ENCODE measurements around the gene MED25. TPM values are rescaled to one million over a fixed set of nuclear protein-coding genes. Genes with fewer than 3 reads are reported as not detected.

The MED25 gene
- polyA plus RNA-seq, 1 of the 3 experiments (the other 2 are of a cell fraction): 30.2 TPM

DNA sequence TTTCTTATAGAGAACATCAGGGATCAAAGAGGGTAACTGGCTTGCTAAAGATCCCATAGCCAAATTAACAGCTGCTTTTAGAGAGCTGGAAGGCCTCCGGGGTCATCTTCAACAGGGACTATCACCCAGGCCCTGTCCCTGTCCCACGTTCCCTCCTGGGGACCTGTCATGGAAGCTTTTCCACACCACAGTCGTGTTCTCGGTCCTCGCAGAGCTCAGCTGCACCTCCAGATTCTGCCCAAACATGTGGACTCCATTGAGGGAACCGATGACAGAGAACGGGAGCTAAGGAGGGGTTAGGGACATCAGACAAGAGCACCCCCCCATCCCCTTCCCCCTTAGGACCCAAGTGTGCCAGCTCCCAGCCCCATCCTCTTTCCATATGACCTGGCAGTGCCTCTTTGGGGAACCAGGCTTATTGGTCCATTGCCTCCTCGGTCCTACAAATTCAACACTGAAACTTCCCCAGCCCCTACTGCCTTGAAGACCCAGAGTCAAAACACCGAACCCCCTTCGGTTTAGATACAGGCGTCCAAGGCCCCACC, 5.6 kb upstream of the MED25 start:
- no peaks in the 10 kb centered on the region for H3K9me3 ChIP-seq
- DNase-seq: no peak
- ChIA-PET POLR2A (interaction anchor here (0.6 to 2.0 kb wide), 6 partner anchors 10 to 100 kb away, joined by 3 to 15 read pairs (median 7); partner anchors contain the start of genes AKT1S1, PTOV1 and TBC1D17), CTCF (interaction anchor here (1.0 to 1.6 kb wide), 3 partner anchors 38 to 135 kb away, joined by 3 to 5 read pairs (median 3); partner anchors contain the start of genes CPT1C and PRMT1)
- peak overlapping the region; percentile 88 for H2AFZ ChIP-seq (ENCODE audit: low read depth)
- H3K36me3 ChIP-seq (replicated peaks in 1 of 2; ENCODE audit: control insufficient read depth in 1 of 2, insufficient read depth in 2 of 2, low read length in 1 of 2): peaks cover 0 to 5% of the 10 kb centered on the region in 2 experiments
- peak overlapping the region; percentile 95 to 96 for H3K27ac ChIP-seq (ENCODE audit: low read depth in 2 of 2, low read length in 1 of 2)
- H3K79me2 ChIP-seq (ENCODE audit: insufficient read depth): no peaks in the 10 kb centered on the region
- H3K4me3 ChIP-seq (ENCODE audit: low read depth in 2 of 2, low read length in 1 of 2): peak overlapping the region; percentile 65 to 76
- TF ChIP-seq, protein P1, sequence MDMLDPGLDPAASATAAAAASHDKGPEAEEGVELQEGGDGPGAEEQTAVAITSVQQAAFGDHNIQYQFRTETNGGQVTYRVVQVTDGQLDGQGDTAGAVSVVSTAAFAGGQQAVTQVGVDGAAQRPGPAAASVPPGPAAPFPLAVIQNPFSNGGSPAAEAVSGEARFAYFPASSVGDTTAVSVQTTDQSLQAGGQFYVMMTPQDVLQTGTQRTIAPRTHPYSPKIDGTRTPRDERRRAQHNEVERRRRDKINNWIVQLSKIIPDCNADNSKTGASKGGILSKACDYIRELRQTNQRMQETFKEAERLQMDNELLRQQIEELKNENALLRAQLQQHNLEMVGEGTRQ (IDR thresholded peaks at IDR 0.05; ENCODE audit: borderline replicate concordance, low read depth, low read length): no peak
- TF ChIP-seq TAF1 (IDR thresholded peaks at IDR 0.05; ENCODE audit: borderline replicate concordance, low read depth, low read length): no peak
- no peak for TF ChIP-seq MAX (IDR thresholded peaks at IDR 0.05; ENCODE audit: low read depth)
- H3K9ac ChIP-seq: peak overlapping the region; percentile 92
- peaks cover 30% of the 10 kb centered on the region for H3F3A ChIP-seq (replicated peaks; ENCODE audit: insufficient read depth)
- H3K4me2 ChIP-seq: peak overlapping the region; percentile 89
- H3K4me1 ChIP-seq (ENCODE audit: control insufficient read depth in 1 of 2, insufficient read depth in 2 of 2, low read depth in 1 of 2, low read length in 1 of 2): peaks cover 12 to 21% of the 10 kb centered on the region in 2 experiments
- no peaks in the 10 kb centered on the region for H3K27me3 ChIP-seq (ENCODE audit: insufficient read depth)
- H4K20me1 ChIP-seq (ENCODE audit: insufficient read depth): peaks cover 4% of the 10 kb centered on the region; the same call in 1 of the 2 replicates
- 56% methylated on average over 11 of the region's 11 CpGs for WGBS (ENCODE audit: low lambda C conversion rate)
- no peaks in the 10 kb centered on the region for H3K9me2 ChIP-seq

- Histone ChIP-seq H3K9me3 (no peaks in the 10 kb centered on the region), H3K9me2 (no peaks in the 10 kb centered on the region), H3K4me3 (ENCODE audit: low read depth in 2 of 2, low read length in 1 of 2) (peak within 1 kb of the TSS; percentile 65 to 76), H3F3A (replicated peaks; ENCODE audit: insufficient read depth) (peaks cover 26% of the 10 kb centered on the region), H3K27me3 (ENCODE audit: insufficient read depth) (no peaks in the 10 kb centered on the region), H2AFZ (ENCODE audit: low read depth) (peak within 1 kb of the TSS; percentile 88), H4K20me1 (ENCODE audit: insufficient read depth) (peaks cover 3% of the 10 kb centered on the region; the same call in 1 of the 2 replicates), H3K79me2 (ENCODE audit: insufficient read depth) (peaks cover 1% of the 10 kb centered on the region), H3K27ac (ENCODE audit: low read depth in 2 of 2, low read length in 1 of 2) (peak within 1 kb of the TSS; percentile 95 to 96), H3K9ac (peak within 1 kb of the TSS; percentile 92), H3K36me3 (replicated peaks in 1 of 2; ENCODE audit: control insufficient read depth in 1 of 2, insufficient read depth in 2 of 2, low read length in 1 of 2) (no peaks in the 10 kb centered on the region), H3K4me2 (peak within 1 kb of the TSS; percentile 89), H3K4me1 (ENCODE audit: control insufficient read depth in 1 of 2, insufficient read depth in 2 of 2, low read depth in 1 of 2, low read length in 1 of 2) (peaks cover 12 to 21% of the 10 kb centered on the region in 2 experiments)
- WGBS (ENCODE audit: low lambda C conversion rate): 2% methylated on average over 30 of the region's 45 CpGs
- ChIA-PET POLR2A (interaction anchor here (0.9 to 2.0 kb wide), 6 partner anchors 11 to 64 kb away, joined by 3 to 15 read pairs (median 7); partner anchors contain the start of genes AKT1S1, PTOV1 and TBC1D17), CTCF (interaction anchor here (0.6 to 1.6 kb wide), 5 partner anchors 37 to 136 kb away, joined by 3 to 6 read pairs (median 3); partner anchors contain the start of genes CPT1C and PRMT1)
- DNase-seq: peak; percentile 91
- TF ChIP-seq CHD2 (IDR thresholded peaks at IDR 0.05; ENCODE audit: low read length, partially characterized antibody) (peak; percentile 48), EP300 (IDR thresholded peaks at IDR 0.05; ENCODE audit: borderline replicate concordance in 1 of 2, low read depth in 1 of 2, low read length in 1 of 2) (no peak), FOXM1 (IDR thresholded peaks at IDR 0.05; ENCODE audit: low read depth) (0 out of 2 replicates have a peak, but pooled peaks have one; percentile 41), MEF2A (IDR thresholded peaks at IDR 0.05; ENCODE audit: borderline replicate concordance, low read depth) (no peak), USF1 (IDR thresholded peaks at IDR 0.05; ENCODE audit: borderline replicate concordance, low read depth) (peak; percentile 17; the same call in 1 of the 2 replicates), FOXJ3 (CRISPR knock-in tag; IDR thresholded peaks at IDR 0.05) (peak; percentile 83), GATA2 (CRISPR knock-in tag; IDR thresholded peaks at IDR 0.05) (peak; percentile 34; the same call in 1 of the 2 replicates), SMC3 (IDR thresholded peaks at IDR 0.05; ENCODE audit: low read depth, low read length) (no peak; the same call in none of the 2 replicates), TEAD4 (IDR thresholded peaks at IDR 0.05; ENCODE audit: borderline replicate concordance, insufficient read depth) (0 out of 2 replicates have a peak, but pooled peaks have one; percentile 30), EZH2phosphoT487 (IDR thresholded peaks at IDR 0.05; ENCODE audit: borderline replicate concordance, low read depth) (no peak), ELF1 (IDR thresholded peaks at IDR 0.05) (peak; percentile 74; the same call in 1 of the 2 replicates), SIN3A (IDR thresholded peaks at IDR 0.05; ENCODE audit: borderline replicate concordance, low read depth, low read length) (peak; percentile 68; the same call in 1 of the 2 replicates), NFIC (IDR thresholded peaks at IDR 0.05; ENCODE audit: borderline replicate concordance) (no peak), YY1 (IDR thresholded peaks at IDR 0.05; ENCODE audit: low read depth) (peak; percentile 99)
- TF ChIP-seq, protein P2, sequence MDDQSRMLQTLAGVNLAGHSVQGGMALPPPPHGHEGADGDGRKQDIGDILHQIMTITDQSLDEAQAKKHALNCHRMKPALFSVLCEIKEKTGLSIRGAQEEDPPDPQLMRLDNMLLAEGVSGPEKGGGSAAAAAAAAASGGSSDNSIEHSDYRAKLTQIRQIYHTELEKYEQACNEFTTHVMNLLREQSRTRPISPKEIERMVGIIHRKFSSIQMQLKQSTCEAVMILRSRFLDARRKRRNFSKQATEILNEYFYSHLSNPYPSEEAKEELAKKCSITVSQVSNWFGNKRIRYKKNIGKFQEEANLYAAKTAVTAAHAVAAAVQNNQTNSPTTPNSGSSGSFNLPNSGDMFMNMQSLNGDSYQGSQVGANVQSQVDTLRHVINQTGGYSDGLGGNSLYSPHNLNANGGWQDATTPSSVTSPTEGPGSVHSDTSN (IDR thresholded peaks at IDR 0.05): no peak
- TF ChIP-seq, protein P1 (IDR thresholded peaks at IDR 0.05; ENCODE audit: borderline replicate concordance, low read depth, low read length): no peak
Observed at GRCh38 chr19:49812997-49813861, 4.9 kb upstream of the MED25 start, which contains the start of gene FUZ. Gene FUZ, minus strand, starts transcription at chr19:49813292. Its CDS starts 186 bp downstream, at chr19:49813106.
